Measurements from ENCODE around the gene ZMYND15. TPM values are rescaled to one million over a fixed set of nuclear protein-coding genes. Genes with fewer than 3 reads are reported as not detected.
"Not testable (repeated sequence)": the region's sequence is repeated elsewhere in the genome, so short reads cannot be mapped to it uniquely, and the experiment has no call there.

The ZMYND15 gene
- under 1 TPM; 0.29 to 0.44 (median 0.37) TPM for total RNA-seq

- 2 to 5% methylated on average over 7 to 8 of the region's 100 CpGs for WGBS, 2 donors
- intact Hi-C loops (cut with DNase I) = loop anchor here (5.0 kb wide), 1 partner anchor 48 kb away; the partner anchor contains the start of genes GLTPD2 and VMO1
- Histone ChIP-seq H3K27me3 (no peaks in the 10 kb centered on the region), H3K4me1 (peaks cover 8 to 9% of the 10 kb centered on the region in 2 donors), H3K4me3 (replicated peaks in 1 of 3) (peak within 1 kb of the TSS; percentile 50 to 83 (median 74)), H3K36me3 (no peaks in the 10 kb centered on the region), H3K9me3 (no peaks in the 10 kb centered on the region), H3K27ac (peak within 1 kb of the TSS in 2 of 3 donors; percentile 34 to 42)
- DNase-seq = peak; percentile 65 to 69
- TF ChIP-seq POLR2A (IDR thresholded peaks at IDR 0.05) (peak in 1 of 2 donors; percentile 32), CTCF (IDR thresholded peaks at IDR 0.05) (no peak)
These were observed at the start of gene ZMYND15, which contains the start of gene CXCL16 for GRCh38 chr17:4739122-4740024. TSS of gene ZMYND15 (plus strand) at chr17:4739833. CDS start at chr17:4740549, 716 bp downstream. TSS of gene CXCL16 (minus strand) at chr17:4739928. CDS start at chr17:4739339, 589 bp downstream.

DNA sequence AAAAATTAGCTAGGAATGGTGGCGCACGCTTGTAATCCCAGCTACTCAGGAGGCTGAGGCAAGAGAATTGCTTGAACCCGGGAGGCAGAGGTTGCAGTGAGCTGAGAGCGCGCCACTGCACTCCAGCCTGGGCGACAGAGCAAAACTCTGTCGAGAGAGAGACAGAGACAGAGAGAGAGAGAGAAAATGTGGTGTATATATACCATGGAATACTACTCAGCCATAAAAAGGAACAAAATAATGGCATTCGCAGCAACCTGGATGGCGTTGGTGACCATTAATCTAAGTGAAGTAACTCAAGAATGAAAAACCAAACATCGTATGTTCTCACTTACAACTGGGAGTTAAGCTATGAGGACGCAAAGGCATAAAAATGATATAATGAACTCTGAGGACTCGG, 49.8 kb upstream of the ZMYND15 start:
- DNase-seq; H3K36me3 ChIP-seq; H3K9me3 ChIP-seq; H3K4me1 ChIP-seq; H3K4me3 ChIP-seq (replicated peaks in 1 of 3); intact Hi-C loops (cut with DNase I); H3K27ac ChIP-seq; H3K27me3 ChIP-seq: not testable (repeated sequence)
- 89% methylated on average over 12 of the region's 12 CpGs for WGBS, 2 donors

- no peak for DNase-seq
- Histone ChIP-seq H3K4me3 (replicated peaks in 1 of 3) (no peak overlapping the region), H3K27me3 (no peaks in the 10 kb centered on the region), H3K27ac (no peak overlapping the region), H3K36me3 (peaks cover 4% of the 10 kb centered on the region in 2 donors), H3K4me1 (no peaks in the 10 kb centered on the region), H3K9me3 (no peaks in the 10 kb centered on the region)
- 88 to 93% methylated on average over 2 of the region's 2 CpGs for WGBS, 2 donors
- TF ChIP-seq POLR2A (IDR thresholded peaks at IDR 0.05) (no peak), CTCF (IDR thresholded peaks at IDR 0.05) (no peak)
- intact Hi-C loops (cut with DNase I) = no loop called here
These were observed 48.9 kb upstream of the ZMYND15 start for GRCh38 chr17:4690745-4691144.

- no peak for DNase-seq
- Histone ChIP-seq H3K27ac (no peak overlapping the region), H3K27me3 (no peaks in the 10 kb centered on the region), H3K9me3 (no peaks in the 10 kb centered on the region), H3K4me1 (no peaks in the 10 kb centered on the region), H3K4me3 (replicated peaks in 1 of 3) (no peak overlapping the region), H3K36me3 (peaks cover 4% of the 10 kb centered on the region in 2 donors)
- intact Hi-C loops (cut with DNase I) = no loop called here
- 87 to 89% methylated on average over 8 of the region's 8 CpGs for WGBS, 2 donors
- no peak for TF ChIP-seq POLR2A (IDR thresholded peaks at IDR 0.05)
- no peak for TF ChIP-seq CTCF (IDR thresholded peaks at IDR 0.05)
These were observed 47.9 kb upstream of the ZMYND15 start for GRCh38 chr17:4691686-4692085.

GRCh38 chr17:4693416-4693815, 46.2 kb upstream of the ZMYND15 start:
- H3K4me3 ChIP-seq (replicated peaks in 1 of 3) = no peak overlapping the region
- no peak for TF ChIP-seq CTCF (IDR thresholded peaks at IDR 0.05)
- TF ChIP-seq POLR2A (IDR thresholded peaks at IDR 0.05) = no peak
- H3K27me3 ChIP-seq = no peaks in the 10 kb centered on the region
- intact Hi-C loops (cut with DNase I) = no loop called here
- no peaks in the 10 kb centered on the region for H3K4me1 ChIP-seq
- H3K36me3 ChIP-seq = peaks cover 4% of the 10 kb centered on the region in 2 donors
- no peaks in the 10 kb centered on the region for H3K9me3 ChIP-seq
- H3K27ac ChIP-seq = no peak overlapping the region
- 85 to 86% methylated on average over 9 of the region's 9 CpGs for WGBS, 2 donors
- no peak for DNase-seq

All from thyroid gland (tissue), 4 donors.